Epithelial cell of proximal tubule (primary cell): ENCODE measurements around the gene CTXN1. TPM values are rescaled to one million over a fixed set of nuclear protein-coding genes. Genes with fewer than 3 reads are reported as not detected.
"Not testable (repeated sequence)": the region's sequence is repeated elsewhere in the genome, so short reads cannot be mapped to it uniquely, and the experiment has no call there.

Source experiments
- DNase-seq: peaks from one replicate; pipeline ENCODE4 v3.0.0-alpha.2; 2011; ENCODE audit warnings: low read depth
- H3K4me3 ChIP-seq: 2 replicates; pipeline ENCODE4 v1.5.1; 2011; ENCODE audit warnings: low read depth, mild to moderate bottlenecking, low read length
- total RNA-seq: library from RNA; depleted of rRNA; stranded (reverse); fragments of >200 nt; gene quantifications from 2 replicates; pipeline ENCODE4 v1.2.3, GENCODE V29; 2015
- TF ChIP-seq, protein P1 (sequence below): conservative IDR thresholded peaks from 2 replicates; pipeline ENCODE4 v1.5.1; 2012; ENCODE audit warnings: low read depth, mild to moderate bottlenecking, low read length

The CTXN1 gene
- total RNA-seq, 1 donor from 2014 or later, result 42.8 TPM

DNA sequence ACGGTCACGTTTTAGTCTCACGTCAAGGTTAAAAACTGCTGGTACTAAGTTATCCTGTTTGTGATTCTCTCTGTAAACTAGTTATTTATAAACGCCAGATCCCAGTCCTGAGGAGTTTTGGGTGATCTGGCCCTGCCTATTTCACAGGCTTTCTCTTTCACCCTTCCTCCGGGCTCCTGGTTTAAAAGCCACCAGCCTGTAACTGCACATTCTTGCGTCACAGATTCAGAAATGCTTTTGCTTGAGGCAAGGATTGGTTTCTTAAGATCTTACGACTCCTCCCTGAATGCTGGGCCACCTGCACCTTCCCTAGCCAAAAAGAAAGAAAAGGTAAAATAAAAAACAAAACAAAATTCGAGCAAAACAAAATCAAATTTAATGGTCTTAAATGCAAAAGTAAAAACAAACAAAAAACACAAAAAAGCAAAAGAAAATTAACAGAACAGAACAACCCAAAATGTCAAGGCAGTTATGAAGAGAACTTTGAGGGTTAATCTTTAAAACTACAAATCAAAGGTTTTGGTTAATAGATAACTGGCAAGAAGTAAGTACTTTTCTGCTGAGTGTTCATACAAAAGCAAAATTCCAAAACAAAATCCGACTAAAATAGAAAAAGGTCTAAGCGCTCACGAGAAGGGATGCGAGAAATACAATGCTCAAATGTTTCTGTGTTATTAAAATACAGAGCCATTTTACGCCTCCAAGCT lies 36.1 kb upstream of the CTXN1 start:
- DNase-seq, result peak; percentile 63
- H3K4me3 ChIP-seq, result peak overlapping the region; percentile 13
- TF ChIP-seq, protein P1, sequence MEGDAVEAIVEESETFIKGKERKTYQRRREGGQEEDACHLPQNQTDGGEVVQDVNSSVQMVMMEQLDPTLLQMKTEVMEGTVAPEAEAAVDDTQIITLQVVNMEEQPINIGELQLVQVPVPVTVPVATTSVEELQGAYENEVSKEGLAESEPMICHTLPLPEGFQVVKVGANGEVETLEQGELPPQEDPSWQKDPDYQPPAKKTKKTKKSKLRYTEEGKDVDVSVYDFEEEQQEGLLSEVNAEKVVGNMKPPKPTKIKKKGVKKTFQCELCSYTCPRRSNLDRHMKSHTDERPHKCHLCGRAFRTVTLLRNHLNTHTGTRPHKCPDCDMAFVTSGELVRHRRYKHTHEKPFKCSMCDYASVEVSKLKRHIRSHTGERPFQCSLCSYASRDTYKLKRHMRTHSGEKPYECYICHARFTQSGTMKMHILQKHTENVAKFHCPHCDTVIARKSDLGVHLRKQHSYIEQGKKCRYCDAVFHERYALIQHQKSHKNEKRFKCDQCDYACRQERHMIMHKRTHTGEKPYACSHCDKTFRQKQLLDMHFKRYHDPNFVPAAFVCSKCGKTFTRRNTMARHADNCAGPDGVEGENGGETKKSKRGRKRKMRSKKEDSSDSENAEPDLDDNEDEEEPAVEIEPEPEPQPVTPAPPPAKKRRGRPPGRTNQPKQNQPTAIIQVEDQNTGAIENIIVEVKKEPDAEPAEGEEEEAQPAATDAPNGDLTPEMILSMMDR, result no peak

- not testable (repeated sequence) for DNase-seq, H3K4me3 ChIP-seq
Observed at GRCh38 chr19:7961082-7961481, 35.1 kb upstream of the CTXN1 start.

DNA sequence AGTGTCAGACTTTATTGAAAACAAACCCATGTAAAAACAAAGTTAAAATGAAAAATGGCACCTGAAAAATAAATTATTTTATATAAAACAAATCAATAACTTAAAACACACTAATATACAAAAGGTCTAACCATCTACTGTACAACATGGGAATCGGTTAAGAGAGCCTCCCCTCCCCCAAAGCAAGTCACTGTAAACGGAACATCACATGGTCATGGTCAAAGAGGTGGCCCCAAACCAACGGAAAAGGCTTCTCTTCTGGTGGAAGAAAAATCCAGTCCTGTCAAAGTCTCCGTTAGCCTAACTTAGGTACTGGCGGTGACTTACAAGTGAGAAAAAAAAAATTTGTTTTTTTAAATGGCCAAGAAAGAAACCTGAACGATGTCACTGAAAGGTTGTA lies 33.3 kb upstream of the CTXN1 start:
- DNase-seq, result no peak
- TF ChIP-seq, protein P1, result no peak
- no peak overlapping the region for H3K4me3 ChIP-seq

DNA sequence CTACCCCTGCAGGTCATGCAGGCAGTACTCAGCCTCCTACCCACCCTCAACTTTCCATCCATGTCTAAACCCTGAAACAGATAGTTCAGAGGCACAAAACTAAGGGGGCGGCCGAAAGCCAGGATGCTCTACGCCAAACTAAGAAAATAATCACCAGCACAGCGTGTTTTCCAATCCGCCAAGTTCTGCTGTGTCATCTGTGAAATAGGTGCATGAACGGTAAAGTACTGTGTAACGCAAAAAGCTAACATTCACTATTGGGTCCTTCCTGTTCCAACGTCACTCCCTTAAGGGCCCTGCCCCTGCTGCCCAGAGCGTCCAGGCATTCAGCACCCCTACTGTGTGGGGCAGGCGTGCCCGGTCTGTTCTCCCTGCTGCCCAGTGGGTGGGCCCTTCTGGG lies 29.8 kb upstream of the CTXN1 start:
- TF ChIP-seq, protein P1, result no peak
- no peak overlapping the region for H3K4me3 ChIP-seq
- no peak for DNase-seq

DNA sequence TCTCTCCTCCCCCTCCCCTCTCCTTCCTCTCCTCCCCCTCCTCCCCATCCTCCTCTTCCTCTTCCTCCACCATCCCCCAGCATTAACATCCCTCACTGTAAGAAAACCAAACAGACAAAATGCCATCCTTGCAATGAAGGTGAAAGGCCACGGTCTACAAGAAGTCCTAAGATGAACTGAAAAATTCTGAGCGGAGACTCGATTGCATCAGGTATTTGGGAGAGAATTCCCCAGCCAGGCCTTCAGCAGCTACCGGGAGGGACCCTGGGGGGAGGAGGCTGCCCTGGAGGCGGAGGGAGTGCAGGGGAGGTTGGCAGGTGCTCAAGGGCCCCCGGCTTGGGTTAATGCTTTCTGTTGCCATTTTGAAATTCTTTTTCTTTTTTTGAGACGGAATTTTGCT lies 27.6 kb upstream of the CTXN1 start:
- H3K4me3 ChIP-seq, result no peak overlapping the region
- DNase-seq, result no peak
- TF ChIP-seq, protein P1, result no peak

- DNase-seq, result no peak
- TF ChIP-seq, protein P1, result no peak
- no peak overlapping the region for H3K4me3 ChIP-seq
Observed at GRCh38 chr19:7953060-7953459, 27.1 kb upstream of the CTXN1 start.

DNA sequence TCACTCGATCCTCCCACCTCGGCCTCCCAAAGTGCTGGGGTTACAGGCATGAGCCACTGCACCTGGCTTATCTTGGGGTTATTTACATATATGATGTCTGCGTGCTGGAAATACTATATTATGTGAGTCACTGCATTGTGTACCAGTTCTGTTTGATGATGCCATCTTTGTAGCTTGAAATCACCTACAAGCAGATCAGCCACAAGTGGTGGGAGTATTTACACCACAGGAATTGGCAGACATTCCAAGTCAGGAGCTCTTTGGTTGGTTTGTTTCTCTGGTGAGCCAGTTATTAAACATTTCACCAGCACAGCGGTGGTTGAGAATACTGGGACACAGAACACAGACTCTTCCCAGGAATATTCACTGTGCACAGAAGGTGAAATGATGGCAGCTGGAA lies 22.0 kb upstream of the CTXN1 start:
- TF ChIP-seq, protein P1, result no peak
- no peak for DNase-seq
- H3K4me3 ChIP-seq, result no peak overlapping the region
